H1 (cell line): Measurements from ENCODE around the gene GH1. TPM values are rescaled to one million over a fixed set of nuclear protein-coding genes. Genes with fewer than 3 reads are reported as not detected.

Experiments used
- CTCF ChIA-PET: fragments of 300-600 bp; sonication (Branson Sonifier 250); formaldehyde crosslinking; loops from one replicate; lab custom pipeline; 2021; ENCODE audit not compliant: partially characterized antibody; lab: Charles Lee
- POLR2A ChIA-PET: fragments of 300-600 bp; sonication (Branson Sonifier 250); formaldehyde crosslinking; loops from one replicate; lab custom pipeline; 2021; ENCODE audit warnings: inconsistent platforms; ENCODE audit not compliant: partially characterized antibody; lab: Charles Lee
- DNase-seq, 2 experiments: peaks; one replicate each; pipeline versions ENCODE4 v3.0.0 to v3.0.0-alpha.2; 2010 to 2022; ENCODE audit warnings: low spot score in 2 of 2, low read depth in 1 of 2, mixed read lengths in 1 of 2
- FAIRE-seq: peaks from 2 replicates; lab custom pipeline; 2011; peaks lifted over from hg19 to GRCh38; lab: Jason Lieb, UNC
- H2AFZ ChIP-seq: 2 replicates; pipeline ENCODE4 v1.8.1; 2012; ENCODE audit warnings: low read length, inconsistent platforms
- H2AK5ac ChIP-seq: 2 replicates; pipeline ENCODE4 v1.6.1; 2013; ENCODE audit warnings: low read depth, low read length
- H2BK120ac ChIP-seq: replicated peaks from 2 replicates; pipeline ENCODE3; 2013; ENCODE audit warnings: low read depth, low read length, inconsistent platforms
- H2BK12ac ChIP-seq: 2 replicates; pipeline ENCODE4 v1.6.1; 2013; ENCODE audit warnings: low read depth, low read length
- H2BK15ac ChIP-seq: 2 replicates; pipeline ENCODE4 v1.6.1; 2013; ENCODE audit warnings: low read length
- H2BK20ac ChIP-seq: 2 replicates; pipeline ENCODE4 v1.6.1; 2013; ENCODE audit warnings: low read length
- H2BK5ac ChIP-seq: 2 replicates; pipeline ENCODE4 v1.6.1; 2013; ENCODE audit warnings: low read depth, low read length
- H3K14ac ChIP-seq: 2 replicates; pipeline ENCODE4 v1.6.1; 2013; ENCODE audit warnings: inconsistent platforms; ENCODE audit not compliant: insufficient read length
- H3K18ac ChIP-seq: 2 replicates; pipeline ENCODE4 v1.6.1; 2013; ENCODE audit warnings: low read length; ENCODE audit errors: extremely low read depth
- H3K23ac ChIP-seq: 2 replicates; pipeline ENCODE4 v1.6.1; 2013; ENCODE audit warnings: inconsistent platforms; ENCODE audit not compliant: insufficient read length
- H3K23me2 ChIP-seq: 2 replicates; pipeline ENCODE4 v1.6.1; 2013; ENCODE audit warnings: low read depth, low read length
- H3K27ac ChIP-seq: 2 replicates; pipeline ENCODE4 v1.6.1; 2011; ENCODE audit warnings: low read depth, low read length, inconsistent platforms
- H3K27me3 ChIP-seq, 4 experiments: replicated peaks in 1 of 4; 1 replicate in 1 of 4; 2 replicates in 3 of 4; pipeline versions ENCODE4 v1.6.1 to v1.8.1; 2011 to 2013; ENCODE audit warnings: low read length in 3 of 4, mild to moderate bottlenecking in 3 of 4, inconsistent platforms in 2 of 4, mixed read lengths in 2 of 4, moderate library complexity in 1 of 4; ENCODE audit not compliant: control insufficient read depth in 3 of 4, insufficient read depth in 3 of 4; ENCODE audit errors: extremely low read depth in 1 of 4
- H3K36me3 ChIP-seq, 4 experiments: 2 replicates each; pipeline versions ENCODE4 v1.6.1 to v1.8.1; 2011 to 2013; ENCODE audit warnings: mild to moderate bottlenecking in 4 of 4, low read length in 3 of 4, moderate library complexity in 2 of 4, control low read depth in 1 of 4, inconsistent platforms in 1 of 4; ENCODE audit not compliant: insufficient read depth in 4 of 4, control insufficient read depth in 2 of 4
- H3K4ac ChIP-seq: replicated peaks from 2 replicates; pipeline ENCODE3; 2013; ENCODE audit warnings: low read length, low read depth, mixed read lengths, inconsistent platforms; ENCODE audit not compliant: insufficient read length
- H3K4me1 ChIP-seq, 4 experiments: replicated peaks in 1 of 4; 1 replicate in 1 of 4; 2 replicates in 3 of 4; pipeline versions ENCODE4 v1.6.1 to v1.8.1; 2011 to 2013; ENCODE audit warnings: low read length in 3 of 4, inconsistent platforms in 2 of 4, mixed read lengths in 1 of 4; ENCODE audit not compliant: insufficient read depth in 4 of 4, control insufficient read depth in 3 of 4
- H3K4me2 ChIP-seq, 2 experiments: 2 replicates each; pipeline versions ENCODE4 v1.6.1 to v1.8.1; 2011 to 2013; ENCODE audit warnings: low read depth in 2 of 2, low read length in 2 of 2, control low read depth in 1 of 2, inconsistent platforms in 1 of 2, mild to moderate bottlenecking in 1 of 2; ENCODE audit not compliant: insufficient read depth in 1 of 2
- H3K4me3 ChIP-seq, 4 experiments: fragments of 200-600, 300-600 bp in 1 of 4; sonication (generic), shearing (Covaris generic), sonication (Bioruptor Twin) in 1 of 4; 2 replicates each; pipeline versions ENCODE4 v1.5.1 to v1.8.1; 2011 to 2016; ENCODE audit warnings: low read length in 4 of 4, low read depth in 3 of 4, control low read depth in 2 of 4, inconsistent platforms in 2 of 4, mild to moderate bottlenecking in 2 of 4, mixed read lengths in 1 of 4, moderate library complexity in 1 of 4; ENCODE audit not compliant: insufficient read depth in 2 of 4; ENCODE audit errors: extremely low read depth in 1 of 4
- H3K56ac ChIP-seq: replicated peaks from 2 replicates; pipeline ENCODE3; 2013; ENCODE audit warnings: low read depth, mild to moderate bottlenecking, mixed read lengths, low read length, inconsistent platforms; ENCODE audit not compliant: insufficient read length
- H3K79me1 ChIP-seq: 2 replicates; pipeline ENCODE4 v1.6.1; 2013; ENCODE audit warnings: low read depth, low read length, control low read depth
- H3K79me2 ChIP-seq, 2 experiments: 2 replicates each; pipeline versions ENCODE4 v1.6.1 to v1.8.1; 2012 to 2013; ENCODE audit warnings: low read length in 2 of 2, mild to moderate bottlenecking in 2 of 2, inconsistent platforms in 1 of 2; ENCODE audit not compliant: insufficient read depth in 2 of 2, control insufficient read depth in 1 of 2
- H3K9ac ChIP-seq, 4 experiments: replicated peaks in 1 of 4; 1 replicate in 1 of 4; 2 replicates in 3 of 4; pipeline versions ENCODE4 v1.6.1 to v1.8.1; 2011 to 2013; ENCODE audit warnings: low read depth in 3 of 4, low read length in 3 of 4, control low read depth in 2 of 4, mild to moderate bottlenecking in 2 of 4, moderate library complexity in 2 of 4, inconsistent platforms in 1 of 4; ENCODE audit errors: extremely low read depth in 1 of 4
- H3K9me3 ChIP-seq, 2 experiments: 2 replicates each; pipeline versions ENCODE4 v1.6.1 to v1.8.1; 2012 to 2013; ENCODE audit warnings: mild to moderate bottlenecking in 2 of 2, moderate library complexity in 2 of 2, control low read depth in 1 of 2, inconsistent platforms in 1 of 2, low read depth in 1 of 2, low read length in 1 of 2, mixed read lengths in 1 of 2; ENCODE audit not compliant: insufficient read depth in 2 of 2
- H4K20me1 ChIP-seq, 2 experiments: replicated peaks in 1 of 2; 2 replicates each; pipeline versions ENCODE3 to v1.8.1; 2011 to 2013; ENCODE audit warnings: inconsistent platforms in 2 of 2, low read length in 2 of 2, mild to moderate bottlenecking in 1 of 2; ENCODE audit not compliant: insufficient read depth in 2 of 2, control insufficient read depth in 1 of 2
- H4K5ac ChIP-seq: 2 replicates; pipeline ENCODE4 v1.6.1; 2013; ENCODE audit warnings: low read length, low read depth, mixed read lengths, inconsistent platforms; ENCODE audit not compliant: insufficient read length
- H4K8ac ChIP-seq: 2 replicates; pipeline ENCODE4 v1.8.0; 2013; ENCODE audit warnings: mild to moderate bottlenecking, moderate library complexity, low read length, inconsistent platforms; ENCODE audit not compliant: insufficient read depth; ENCODE audit errors: extremely low read depth
- H4K91ac ChIP-seq: replicated peaks from 2 replicates; pipeline ENCODE3; 2013; ENCODE audit warnings: low read length, mixed read lengths, inconsistent platforms; ENCODE audit not compliant: insufficient read length
- JUND ChIP-seq: IDR thresholded peaks from 2 replicates; pipeline ENCODE4 v1.6.1; 2011; ENCODE audit warnings: mild to moderate bottlenecking, improper control_type of control experiment, low read length
- MAFK ChIP-seq: IDR thresholded peaks from 2 replicates; pipeline ENCODE4 v1.6.1; 2012; ENCODE audit warnings: low read depth, mild to moderate bottlenecking, improper control_type of control experiment, low read length
- RAD21 ChIP-seq, 2 experiments: IDR thresholded peaks in 1 of 2; conservative IDR thresholded peaks in 1 of 2; 2 replicates each; pipeline ENCODE4 v1.6.1; 2011; ENCODE audit warnings: low read depth in 2 of 2, low read length in 2 of 2, improper control_type of control experiment in 1 of 2, inconsistent platforms in 1 of 2, mild to moderate bottlenecking in 1 of 2, moderate library complexity in 1 of 2
- SAP30 ChIP-seq: fragments of 300-600 bp; sonication (generic); IDR thresholded peaks from 2 replicates; pipeline ENCODE4 v1.7.1; 2012; ENCODE audit warnings: low read length, moderate library complexity, mild to moderate bottlenecking, inconsistent platforms; ENCODE audit not compliant: insufficient read depth, insufficient replicate concordance
- TAF1 ChIP-seq: IDR thresholded peaks from 2 replicates; pipeline ENCODE4 v1.6.1; 2011; ENCODE audit warnings: mild to moderate bottlenecking, low read depth, low read length
- YY1 ChIP-seq: IDR thresholded peaks from 2 replicates; pipeline ENCODE4 v1.6.1; 2011; ENCODE audit warnings: low read depth, mild to moderate bottlenecking, low read length
- WGBS, 2 experiments: shearing (Covaris generic) in 1 of 2; methylation state at CpG; one replicate each; pipeline versions ENCODE4 v1.1.6 to v1.1.7; 2013 to 2015; ENCODE audit warnings: low lambda C conversion rate in 2 of 2, mixed read lengths in 2 of 2, inconsistent platforms in 1 of 2, low coverage in 1 of 2, missing lambda C conversion rate in 1 of 2; ENCODE audit not compliant: insufficient replicate concordance in 2 of 2, insufficient coverage in 1 of 2, insufficient read length in 1 of 2; ENCODE audit errors: extremely low coverage in 1 of 2, missing lambda C conversion rate in 1 of 2; 5-methylcytosine and 5-hydroxymethylcytosine counted together
- polyA plus RNA-seq, 7 experiments: library from polyadenylated mRNA; depleted of rRNA in 3 of 7; stranded (reverse) in 5 of 7; unstranded in 2 of 7; fragments of >200 nt in 5 of 7; fragments of 200-250 nt in 2 of 7; gene quantifications; 1 replicate in 5 of 7; 2 replicates in 1 of 7; 4 replicates in 1 of 7; pipeline versions ENCODE4 v1.2.1 to v1.2.3, GENCODE V29; 2011 to 2013; ENCODE audit warnings: missing spikeins in 2 of 7, mixed read lengths in 2 of 7
- total RNA-seq: library from RNA; stranded (reverse); fragmentation: NEBNext Ultra II Directional; extraction: Animal tissue kit (Norgen Biotek cat#: 25700); gene quantifications from 2 replicates; pipeline ENCODE4 v1.2.1, GENCODE V29; 2021
- TF ChIP-seq, protein P1 (sequence below): IDR thresholded peaks from 2 replicates; pipeline ENCODE4 v1.6.1; 2011; ENCODE audit warnings: low read length, improper control_type of control experiment
- TF ChIP-seq, protein P2 (sequence below), 3 experiments: IDR thresholded peaks; 1 replicate in 2 of 3; 2 replicates in 1 of 3; pipeline versions ENCODE4 v1.5.1 to v1.6.1; 2011; ENCODE audit warnings: low read length in 3 of 3, mild to moderate bottlenecking in 3 of 3, inconsistent platforms in 2 of 3, low read depth in 1 of 3, moderate library complexity in 1 of 3; ENCODE audit not compliant: insufficient read depth in 1 of 3; ENCODE audit errors: control extremely low read depth in 1 of 3

Gene GH1
- total and polyA plus RNA-seq, 2 of the 8 experiments (the other 6 are each of a cell fraction or from before 2014, with no cell fraction given), result 0.41 TPM; not detected in 1

DNA sequence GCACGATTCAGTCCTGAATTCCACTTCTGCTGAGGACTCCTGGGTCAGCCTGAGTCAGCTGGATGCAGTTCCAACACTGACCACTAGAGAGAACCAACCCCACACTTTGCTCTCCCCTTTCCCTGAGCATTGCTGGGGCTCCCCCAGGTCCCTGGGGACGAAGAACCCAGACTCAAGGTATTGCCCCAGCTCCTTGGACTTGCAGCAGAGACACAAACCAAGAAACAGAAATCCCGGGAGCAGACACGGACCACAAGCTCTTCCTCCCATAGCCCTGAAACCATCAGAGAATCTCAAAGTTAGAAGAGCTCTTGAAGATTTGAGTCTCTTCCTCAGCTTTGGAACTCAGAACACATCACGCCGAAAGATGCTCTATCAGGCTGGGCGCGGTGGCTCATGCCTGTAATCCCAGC, 678 bp upstream of the GH1 start:
- H2BK15ac ChIP-seq, result no peak overlapping the region
- no peaks in the 10 kb centered on the region for H4K20me1 ChIP-seq
- H3K36me3 ChIP-seq, result no peaks in the 10 kb centered on the region
- H4K91ac ChIP-seq, result no peak overlapping the region
- peak in 1 of 2 experiments; percentile 85 for DNase-seq
- no peak overlapping the region for H2AK5ac ChIP-seq
- H2BK120ac ChIP-seq, result no peak overlapping the region
- H4K8ac ChIP-seq, result peak overlapping the region; percentile 71; the same call in 1 of the 2 replicates
- no peak overlapping the region for H3K4ac ChIP-seq
- no peaks in the 10 kb centered on the region; the same call in 1 of the 2 replicates for H3K23me2 ChIP-seq
- no peak overlapping the region for H3K4me3 ChIP-seq
- H3K56ac ChIP-seq, result no peak overlapping the region
- no peaks in the 10 kb centered on the region for H3K9me3 ChIP-seq
- H3K4me2 ChIP-seq, result no peak overlapping the region; a peak in 1 of 4 replicates
- no peak overlapping the region for H2BK20ac ChIP-seq
- no peaks in the 10 kb centered on the region for H3K79me2 ChIP-seq
- ChIA-PET POLR2A (interaction anchor here (1.0 to 2.5 kb wide), 6 partner anchors 13 to 586 kb away, joined by 3 to 13 read pairs (median 4); partner anchors contain the start of gene CD79B), CTCF (interaction anchor here (0.7 to 11.2 kb wide), 46 partner anchors 8 to 315 kb away, joined by 3 to 270 read pairs (median 8); partner anchors contain the start of genes CD79B, CSHL1, GH2 and PRR29)
- no peak overlapping the region for H3K18ac ChIP-seq
- no peak overlapping the region for H4K5ac ChIP-seq
- no peak overlapping the region for H3K23ac ChIP-seq
- H3K14ac ChIP-seq, result no peak overlapping the region
- no peak for FAIRE-seq
- H3K4me1 ChIP-seq, result peaks cover 0 to 5% (median under 1%) of the 10 kb centered on the region in 4 experiments; a peak in 3 of 7 replicates
- H3K27ac ChIP-seq, result no peak overlapping the region
- 0 out of 2 replicates have a peak overlapping the region, but pooled peaks have one; percentile 63 for H2AFZ ChIP-seq
- 64% methylated on average over 8 of the region's 8 CpGs; no CpG with 5 or more reads in 1 of the 2 experiments for WGBS, 2 experiments
- no peak overlapping the region for H2BK5ac ChIP-seq
- H3K79me1 ChIP-seq, result no peaks in the 10 kb centered on the region
- H3K27me3 ChIP-seq, result no peaks in the 10 kb centered on the region
- peak overlapping the region; percentile 68; the same call in 1 of the 2 replicates for H2BK12ac ChIP-seq
- no peak overlapping the region for H3K9ac ChIP-seq
- TF ChIP-seq MAFK, result peak; percentile 3; the same call in 1 of the 2 replicates
- TF ChIP-seq, protein P1, sequence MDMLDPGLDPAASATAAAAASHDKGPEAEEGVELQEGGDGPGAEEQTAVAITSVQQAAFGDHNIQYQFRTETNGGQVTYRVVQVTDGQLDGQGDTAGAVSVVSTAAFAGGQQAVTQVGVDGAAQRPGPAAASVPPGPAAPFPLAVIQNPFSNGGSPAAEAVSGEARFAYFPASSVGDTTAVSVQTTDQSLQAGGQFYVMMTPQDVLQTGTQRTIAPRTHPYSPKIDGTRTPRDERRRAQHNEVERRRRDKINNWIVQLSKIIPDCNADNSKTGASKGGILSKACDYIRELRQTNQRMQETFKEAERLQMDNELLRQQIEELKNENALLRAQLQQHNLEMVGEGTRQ, result no peak
- TF ChIP-seq YY1, result 0 out of 2 replicates have a peak, but pooled peaks have one; percentile 12
- TF ChIP-seq TAF1, result no peak
- 0 out of 2 replicates have a peak, but pooled peaks have one; percentile 7 for TF ChIP-seq JUND
- TF ChIP-seq RAD21 (IDR thresholded peaks at IDR 0.05 in 1 of 2, conservative IDR thresholded peaks at IDR 0.05 in 1 of 2; ENCODE audit: low read depth in 2 of 2, low read length in 2 of 2), result peak; percentile 89 to 94
- TF ChIP-seq, protein P2, sequence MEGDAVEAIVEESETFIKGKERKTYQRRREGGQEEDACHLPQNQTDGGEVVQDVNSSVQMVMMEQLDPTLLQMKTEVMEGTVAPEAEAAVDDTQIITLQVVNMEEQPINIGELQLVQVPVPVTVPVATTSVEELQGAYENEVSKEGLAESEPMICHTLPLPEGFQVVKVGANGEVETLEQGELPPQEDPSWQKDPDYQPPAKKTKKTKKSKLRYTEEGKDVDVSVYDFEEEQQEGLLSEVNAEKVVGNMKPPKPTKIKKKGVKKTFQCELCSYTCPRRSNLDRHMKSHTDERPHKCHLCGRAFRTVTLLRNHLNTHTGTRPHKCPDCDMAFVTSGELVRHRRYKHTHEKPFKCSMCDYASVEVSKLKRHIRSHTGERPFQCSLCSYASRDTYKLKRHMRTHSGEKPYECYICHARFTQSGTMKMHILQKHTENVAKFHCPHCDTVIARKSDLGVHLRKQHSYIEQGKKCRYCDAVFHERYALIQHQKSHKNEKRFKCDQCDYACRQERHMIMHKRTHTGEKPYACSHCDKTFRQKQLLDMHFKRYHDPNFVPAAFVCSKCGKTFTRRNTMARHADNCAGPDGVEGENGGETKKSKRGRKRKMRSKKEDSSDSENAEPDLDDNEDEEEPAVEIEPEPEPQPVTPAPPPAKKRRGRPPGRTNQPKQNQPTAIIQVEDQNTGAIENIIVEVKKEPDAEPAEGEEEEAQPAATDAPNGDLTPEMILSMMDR (IDR thresholded peaks at IDR 0.05; ENCODE audit: control extremely low read depth in 1 of 3, insufficient read depth in 1 of 3, low read depth in 1 of 3, low read length in 3 of 3), result peak; percentile 88 to 94 (median 89)
- no peak for TF ChIP-seq SAP30
